GM18511 (cell line): Measurements from ENCODE around the gene VAT1L.

Experiments used
- ATAC-seq: cut with Tn5 transposase; IDR thresholded peaks from one replicate; pipeline ENCODE4 v1.9.1; 2021; ENCODE audit warnings: mild to moderate bottlenecking, moderate library complexity; ENCODE audit not compliant: unreplicated experiment

The VAT1L gene

DNA sequence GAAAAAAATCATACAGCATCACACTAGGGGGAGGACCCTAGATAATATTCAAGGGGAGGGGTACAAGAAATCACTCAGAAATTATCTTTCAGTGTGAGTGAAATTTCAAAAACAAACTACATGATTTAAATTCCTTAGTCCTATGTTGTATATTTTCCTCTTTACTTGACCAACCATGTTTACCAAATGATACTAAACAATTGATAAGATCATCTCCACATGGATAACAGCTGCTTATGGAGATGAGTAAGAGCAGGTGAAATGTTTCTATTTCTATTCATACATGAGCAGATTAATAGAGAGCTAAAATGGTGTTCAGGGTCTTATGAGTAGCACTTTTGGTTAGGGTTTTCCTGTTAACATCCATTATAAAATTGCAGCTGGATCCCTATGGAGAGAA lies 7.3 kb upstream of the VAT1L start:
- no peak for ATAC-seq

DNA sequence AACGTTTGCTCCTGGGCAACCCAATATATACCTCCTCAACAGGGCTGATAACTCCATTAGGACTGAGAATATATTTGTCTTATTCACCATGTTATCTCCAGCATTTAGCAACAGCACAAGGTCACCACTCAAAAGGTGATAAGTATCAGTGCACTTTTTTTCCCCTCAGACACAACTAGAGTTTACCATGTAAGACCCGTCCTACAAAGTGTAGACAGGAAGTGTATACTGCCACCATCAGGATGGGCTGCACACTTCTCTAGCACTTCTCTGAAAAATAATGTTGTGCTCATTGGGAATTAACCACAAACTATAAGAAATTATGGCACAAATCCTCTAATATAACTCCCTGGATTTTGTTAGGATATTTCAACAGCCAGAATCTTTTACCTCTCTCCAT lies 5.7 kb upstream of the VAT1L start:
- no peak for ATAC-seq

DNA sequence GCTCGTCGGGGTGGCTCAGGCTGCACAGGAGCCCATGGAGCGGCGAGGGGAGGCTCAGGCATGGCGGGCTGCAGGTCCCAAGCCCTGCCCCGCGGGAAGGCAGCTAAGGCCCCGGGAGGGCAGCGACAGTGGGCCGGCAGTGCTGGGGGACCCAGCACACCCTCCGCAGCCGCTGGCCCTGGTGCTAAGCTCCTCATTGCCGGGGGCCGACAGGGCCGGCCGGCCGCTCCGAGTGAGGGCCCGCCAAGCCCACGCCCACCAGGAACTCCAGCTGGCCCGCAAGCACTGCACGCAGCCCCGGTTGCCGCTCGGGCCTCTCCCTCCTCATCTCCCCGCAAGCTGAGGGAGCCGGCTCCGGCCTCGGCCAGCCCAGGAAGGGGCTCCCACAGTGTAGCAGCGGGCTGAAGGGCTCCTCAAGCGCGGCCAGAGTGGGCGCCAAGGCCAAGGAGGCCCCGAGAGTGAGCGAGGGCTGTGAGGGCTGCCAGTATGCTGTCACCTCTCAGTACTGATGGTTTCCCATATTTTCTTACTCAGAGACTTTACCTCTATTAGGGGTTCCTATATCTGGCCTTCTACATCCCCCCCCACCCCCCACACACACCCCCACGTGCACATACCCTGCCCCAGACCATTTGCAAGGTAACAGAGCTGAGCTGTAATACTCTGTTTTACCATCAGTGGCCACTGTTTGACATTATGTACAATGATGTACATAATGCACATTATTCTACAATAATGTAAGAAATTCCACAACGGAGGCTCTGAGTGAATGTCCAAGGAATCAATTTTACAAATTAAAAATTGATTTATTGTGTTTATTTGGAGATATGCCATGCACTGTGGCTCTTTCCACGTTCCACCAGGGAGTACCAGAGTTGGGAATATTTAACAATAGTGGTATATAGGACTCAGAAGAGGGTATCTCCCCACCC lies 3.7 kb upstream of the VAT1L start:
- no peak for ATAC-seq

DNA sequence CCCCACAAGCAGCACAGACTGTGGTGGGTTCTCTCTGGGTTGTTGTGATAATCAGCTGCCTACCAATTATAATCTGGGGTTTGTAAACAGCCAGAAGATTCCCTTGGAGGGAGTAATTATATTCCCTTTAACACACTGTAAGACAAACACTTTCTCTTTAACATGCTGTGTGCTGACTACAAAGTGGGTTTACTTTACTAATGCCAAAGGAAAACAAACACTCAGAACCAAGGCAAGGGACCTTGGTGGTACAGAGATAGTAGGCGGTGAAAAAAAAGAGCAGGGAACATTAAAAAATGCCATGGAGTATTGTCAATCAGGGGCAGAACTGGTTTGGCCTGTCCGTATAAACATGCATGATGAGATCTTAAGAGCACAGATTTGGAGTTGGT lies 3.0 kb upstream of the VAT1L start:
- no peak for ATAC-seq

DNA sequence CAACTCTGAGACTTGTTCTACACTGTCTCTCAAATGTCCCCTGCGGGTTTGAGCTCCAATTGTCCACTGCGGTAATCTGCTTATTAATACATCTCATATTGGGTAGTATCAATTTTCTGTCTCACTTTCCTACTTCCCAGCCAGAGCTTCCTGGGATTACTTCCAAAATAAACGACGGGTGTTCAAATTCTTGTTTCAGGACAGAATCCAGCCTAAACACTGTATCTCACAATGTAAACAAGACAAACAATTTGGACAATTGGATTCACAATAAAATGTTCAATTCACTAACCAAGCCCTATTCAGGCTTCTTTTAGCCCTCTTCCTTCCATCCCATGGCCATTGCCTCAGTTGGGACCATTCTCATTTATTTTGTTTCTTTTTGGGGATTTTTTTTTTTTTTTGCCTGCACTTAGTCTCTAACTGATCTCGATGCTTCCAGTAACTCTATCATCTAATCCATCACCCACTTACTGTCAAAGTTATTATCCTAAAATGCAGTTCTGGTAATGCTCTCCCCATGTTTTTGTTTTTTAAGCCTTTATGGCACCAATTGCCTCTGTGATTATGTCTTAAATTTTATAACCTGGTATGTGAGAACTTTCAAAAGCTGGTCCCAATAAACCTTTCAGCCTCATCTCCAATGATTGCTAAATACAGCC lies 2.0 kb upstream of the VAT1L start:
- ATAC-seq, result no peak

DNA sequence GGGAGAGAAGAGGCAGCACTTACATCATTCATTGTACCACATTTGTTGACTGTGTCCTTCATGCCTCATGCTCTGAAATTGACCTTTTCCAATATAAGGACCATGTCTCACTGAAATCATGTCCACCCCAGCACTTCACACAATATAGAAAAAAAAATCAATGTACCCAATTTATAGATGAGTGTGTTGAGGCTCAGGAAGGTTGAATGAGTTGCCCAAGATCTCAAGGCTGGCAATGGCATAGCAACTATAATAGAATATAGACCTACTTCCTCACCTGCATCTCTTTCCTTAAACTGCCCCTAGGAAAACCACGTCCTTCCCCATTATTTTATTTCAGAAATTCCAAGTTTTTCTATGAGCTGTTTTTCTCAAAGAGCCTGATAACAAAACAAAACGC lies 912 bp upstream of the VAT1L start:
- no peak for ATAC-seq

DNA sequence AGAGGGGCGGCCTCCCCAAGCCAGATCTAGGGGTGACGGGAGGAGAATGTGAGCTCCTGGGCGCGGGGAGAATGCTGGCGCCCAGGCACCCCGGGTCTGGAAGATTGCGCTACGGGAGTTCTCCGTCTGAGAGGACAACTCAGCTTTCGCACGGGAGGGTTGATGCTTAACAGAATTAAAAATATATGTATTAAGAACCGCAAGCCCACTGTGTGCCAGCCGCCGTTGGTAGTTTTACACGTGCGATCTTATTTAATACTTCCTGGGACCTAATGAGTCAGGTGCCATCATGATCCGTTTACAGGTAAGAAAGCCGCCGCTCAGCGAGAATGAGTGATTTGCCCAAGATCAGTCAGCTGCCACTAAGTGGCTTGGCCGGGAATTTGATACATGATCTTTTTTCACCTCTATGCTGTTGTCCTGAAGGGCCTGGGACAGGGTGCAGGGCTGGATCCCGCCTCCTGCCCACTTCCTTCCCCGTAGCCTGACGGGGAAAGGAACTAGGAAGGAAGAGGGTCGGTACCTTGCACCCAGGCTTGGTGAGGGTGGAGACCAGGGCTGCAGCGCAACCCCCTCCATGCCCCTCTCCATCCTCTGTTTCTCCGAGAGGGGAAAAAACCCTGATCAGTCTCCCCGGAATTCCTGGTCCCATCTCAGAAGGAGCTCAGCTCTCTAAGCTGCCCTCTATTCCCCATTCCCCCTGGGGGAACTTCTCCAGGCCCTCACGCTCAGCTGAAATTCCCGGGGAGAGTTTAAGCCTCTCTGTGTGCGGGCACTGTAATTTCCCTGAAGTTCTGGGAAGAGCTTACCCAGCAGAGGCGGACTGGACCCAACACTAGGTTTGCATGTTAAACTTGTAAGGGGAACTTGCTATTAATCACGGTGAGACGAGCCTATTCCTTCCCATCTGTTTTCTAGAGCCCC lies 983 bp downstream of the VAT1L start:
- ATAC-seq, result no peak

DNA sequence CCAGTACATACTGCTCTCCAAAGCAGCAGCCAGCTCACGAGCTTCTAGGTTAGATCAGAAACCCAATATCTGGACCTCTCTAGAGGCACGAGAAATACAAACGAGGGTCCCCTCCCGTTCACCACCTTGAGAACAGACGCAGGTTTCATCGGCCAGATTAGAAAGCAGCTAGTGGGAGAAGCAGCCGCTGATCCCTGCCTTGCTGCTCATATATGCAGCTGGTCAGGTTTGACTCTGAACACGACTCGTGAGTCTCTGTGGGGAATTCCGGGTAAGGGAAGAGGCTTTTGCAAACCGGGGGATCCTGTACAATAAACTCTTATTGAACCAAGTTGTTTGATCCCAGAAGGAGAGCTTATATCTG lies 1.6 kb downstream of the VAT1L start:
- ATAC-seq, result no peak

DNA sequence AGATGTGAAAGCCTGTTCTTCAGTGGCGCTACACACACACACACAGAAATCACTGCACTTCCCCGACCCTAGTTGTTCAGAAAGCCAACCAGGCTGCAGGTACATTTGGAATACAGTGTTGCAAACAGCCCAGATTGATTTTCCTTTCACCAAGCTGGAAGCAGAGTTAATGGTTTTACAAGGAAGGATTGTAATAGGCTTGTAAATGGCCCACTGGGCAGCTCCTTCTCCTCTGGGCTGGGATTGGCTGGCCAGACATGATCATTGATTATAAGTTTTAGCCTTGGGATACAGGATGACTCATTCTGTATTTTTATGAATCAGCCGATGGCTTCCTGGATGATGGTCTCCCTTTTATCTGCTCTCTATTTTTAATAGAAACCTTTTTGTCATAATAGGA lies 2.5 kb downstream of the VAT1L start:
- no peak for ATAC-seq

DNA sequence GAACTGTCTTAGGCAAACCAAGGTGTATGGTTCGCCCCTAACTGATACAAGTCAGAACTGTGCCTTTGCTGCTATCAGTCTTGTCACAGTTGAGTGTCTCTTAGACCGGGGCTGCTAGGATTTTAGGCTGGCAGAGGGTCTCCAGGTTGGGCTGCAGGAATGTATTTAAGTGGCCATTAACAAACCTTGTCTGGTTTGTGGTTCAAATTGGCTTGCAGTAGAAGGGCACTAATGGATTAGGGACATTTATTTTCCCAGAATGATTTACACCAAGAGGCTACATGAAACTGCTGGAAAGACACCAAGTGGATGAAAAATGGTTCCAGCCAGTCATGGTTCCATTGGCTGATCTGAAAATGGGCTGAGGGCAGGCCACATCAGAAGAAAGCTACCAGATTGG lies 5.1 kb downstream of the VAT1L start:
- no peak for ATAC-seq

DNA sequence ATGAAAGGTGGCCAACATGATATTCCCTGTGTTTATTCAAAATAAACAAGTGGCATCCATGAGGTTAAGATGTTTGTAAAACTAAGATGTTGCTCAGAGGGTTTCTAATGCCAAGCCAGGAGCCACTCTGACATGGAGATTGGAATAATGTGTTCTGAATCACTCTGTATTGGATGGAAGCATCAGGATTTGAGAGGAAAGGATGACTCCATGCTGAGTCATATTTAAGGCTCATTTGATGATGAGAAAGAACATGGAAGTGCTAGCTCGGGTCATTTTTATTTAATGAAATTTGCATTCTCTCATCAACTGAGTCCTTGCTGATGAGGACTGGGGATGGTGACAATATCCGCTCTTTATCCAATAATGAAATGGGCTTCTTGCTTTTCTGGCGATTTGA lies 6.2 kb downstream of the VAT1L start:
- no peak for ATAC-seq

DNA sequence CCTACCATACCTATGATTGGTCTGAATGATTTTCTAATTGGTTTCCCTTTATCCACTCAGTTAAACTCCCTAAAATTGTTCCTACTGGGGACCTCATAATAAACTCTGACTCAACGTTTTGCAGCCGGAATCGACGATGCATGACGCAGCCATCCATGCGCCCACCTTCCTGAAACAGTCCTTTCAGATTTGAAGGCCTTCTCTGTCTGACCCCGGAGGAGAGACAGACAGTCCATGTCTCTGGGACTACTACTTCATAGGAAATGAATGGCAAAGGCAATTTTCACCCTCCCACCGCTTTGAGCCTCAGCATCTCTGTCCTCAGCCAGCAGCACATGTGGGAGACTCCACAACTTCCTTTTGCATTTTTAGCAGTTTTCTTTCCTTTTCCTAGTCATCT lies 13.5 kb downstream of the VAT1L start:
- no peak for ATAC-seq

DNA sequence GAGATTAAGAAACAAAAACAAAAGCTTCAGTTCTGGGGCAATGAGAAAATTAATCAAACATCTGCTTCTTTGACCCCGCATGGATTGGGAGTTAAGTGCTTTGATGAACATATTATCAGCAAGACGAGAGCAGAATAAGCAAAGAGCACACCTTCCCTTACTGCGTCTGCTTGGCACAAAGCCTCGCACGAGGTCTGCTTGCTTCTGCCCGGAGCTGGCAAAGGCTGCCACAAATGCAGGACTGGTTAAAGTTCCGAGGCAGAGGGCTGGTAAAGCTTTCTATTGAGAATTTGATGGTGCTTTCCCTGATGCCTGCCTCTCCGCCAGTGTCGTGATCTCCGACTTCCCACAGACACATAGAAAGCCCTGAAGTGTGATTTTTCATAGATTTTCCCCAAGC lies 17.0 kb downstream of the VAT1L start:
- no peak for ATAC-seq

DNA sequence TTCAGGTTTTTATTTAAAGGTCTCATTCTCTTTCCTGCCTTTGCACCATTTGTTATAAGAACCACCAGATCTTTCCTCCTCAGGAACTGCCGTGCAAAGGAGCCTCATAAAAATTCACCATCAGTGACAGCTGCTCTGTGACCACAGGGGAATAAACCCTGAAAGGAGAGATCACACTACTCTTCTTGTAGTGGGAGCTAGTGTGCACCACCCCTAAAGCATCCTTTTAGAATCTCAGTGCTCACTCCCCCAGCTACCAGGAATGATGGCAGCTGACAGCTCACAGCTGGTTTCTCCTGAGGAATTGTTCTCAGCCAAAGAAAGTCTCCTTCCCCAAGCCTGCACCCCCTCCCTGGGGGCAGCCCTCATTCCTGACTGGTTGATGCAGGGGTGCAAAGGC lies 18.7 kb downstream of the VAT1L start:
- no peak for ATAC-seq

DNA sequence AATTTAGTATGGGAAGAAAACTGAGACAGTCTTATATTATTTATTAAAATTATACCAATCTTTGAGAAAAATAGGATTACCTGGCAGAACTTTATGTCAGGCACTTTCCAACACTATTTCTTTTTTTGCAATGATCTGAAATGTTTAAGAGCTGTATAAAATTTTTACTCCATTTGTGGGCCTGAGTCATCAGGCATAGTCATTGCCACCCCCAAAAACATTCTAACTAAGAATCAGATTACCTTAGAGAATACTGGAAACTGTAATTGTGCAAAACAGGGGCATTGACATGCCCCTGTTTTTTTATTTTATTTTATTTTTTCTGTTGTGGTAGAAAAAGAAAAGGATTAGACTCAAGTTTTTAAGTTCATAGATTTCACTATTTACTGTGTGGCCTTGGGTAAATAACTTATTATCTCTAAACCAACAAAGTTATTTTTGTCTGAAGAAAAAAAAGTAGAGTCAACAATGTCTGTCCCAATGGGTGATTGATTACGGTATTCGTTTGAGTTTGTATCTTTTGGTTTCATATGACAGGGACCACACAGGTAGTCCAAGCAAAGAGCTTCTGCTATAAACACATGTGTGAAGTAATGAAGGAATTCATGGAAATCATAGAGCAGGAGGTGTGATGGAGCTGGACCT lies 24.6 kb downstream of the VAT1L start:
- ATAC-seq, result no peak

DNA sequence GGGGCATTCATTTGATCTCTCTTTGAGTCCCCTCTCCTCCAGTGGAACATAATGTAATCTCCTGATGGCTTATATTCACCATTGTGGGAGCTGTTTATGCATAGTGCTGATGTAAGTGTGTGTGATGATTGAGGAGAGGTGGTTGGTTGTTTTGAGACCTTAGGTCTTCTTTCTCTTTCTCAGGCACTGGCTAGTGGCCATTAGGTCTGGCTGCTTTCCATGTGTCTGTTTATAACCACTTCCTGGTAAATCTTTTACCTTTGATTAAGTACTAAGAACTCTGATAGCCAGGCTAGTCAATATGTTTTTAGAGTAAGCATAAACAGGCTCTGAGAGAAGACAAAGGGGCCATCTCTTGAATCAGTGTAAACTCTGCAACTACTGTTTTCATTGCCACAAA lies 27.9 kb downstream of the VAT1L start:
- no peak for ATAC-seq

DNA sequence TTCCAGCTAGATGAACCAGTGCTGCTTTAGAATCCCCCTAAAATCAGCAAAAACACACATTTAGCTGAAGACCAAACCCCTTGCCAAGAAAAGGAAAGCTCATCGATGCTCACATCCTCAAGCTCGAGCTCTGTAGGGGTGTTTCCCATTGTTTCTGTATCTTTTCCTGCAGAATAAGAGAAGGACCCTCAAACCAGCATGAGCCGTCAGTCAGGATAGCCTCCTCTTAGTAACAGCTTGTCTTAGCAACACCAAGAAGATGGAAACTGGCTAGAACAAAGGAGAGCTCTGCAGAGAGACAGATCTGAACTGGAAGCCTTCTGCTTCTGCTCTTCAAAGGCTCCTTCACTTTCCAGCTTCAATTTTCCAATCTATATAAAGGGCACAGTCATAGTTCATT lies 32.0 kb downstream of the VAT1L start:
- ATAC-seq, result no peak

DNA sequence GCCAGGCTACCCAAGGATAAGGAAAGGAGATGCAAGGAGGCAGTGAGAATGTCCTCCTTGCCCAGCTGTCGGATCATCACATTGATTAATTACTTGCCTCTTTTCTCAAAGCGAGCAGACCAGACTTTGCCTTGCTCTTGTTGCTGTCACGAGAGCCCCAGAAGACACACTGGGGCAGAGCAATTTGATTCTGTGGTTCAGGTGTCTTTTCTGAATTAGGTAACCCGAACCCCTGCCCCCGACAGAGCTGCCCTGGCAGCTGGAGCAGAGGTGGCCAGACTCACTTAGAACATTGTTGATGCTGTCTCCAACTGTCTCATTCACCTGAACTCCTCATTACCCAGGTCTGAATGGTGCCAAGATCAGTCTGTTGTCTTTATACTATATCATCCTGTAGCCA lies 34.3 kb downstream of the VAT1L start:
- ATAC-seq, result no peak

DNA sequence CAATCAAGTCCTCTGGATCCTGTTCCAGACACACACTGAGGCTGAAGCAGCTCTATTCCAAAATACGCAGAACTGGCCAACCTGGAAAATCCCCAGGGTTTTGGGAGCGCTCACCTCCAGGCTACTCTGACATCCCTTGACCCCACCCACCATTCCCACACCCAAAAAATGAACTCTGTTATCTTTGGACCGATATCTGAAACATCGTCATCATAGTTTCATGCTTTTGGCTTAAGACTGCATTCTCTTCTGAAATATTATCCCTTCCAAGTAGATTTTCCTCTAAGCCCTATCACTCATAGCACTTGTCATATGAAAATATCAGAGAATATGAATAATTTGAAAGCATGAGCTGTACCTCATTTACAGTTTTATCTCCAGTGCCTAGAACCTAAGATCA lies 34.7 kb downstream of the VAT1L start:
- no peak for ATAC-seq

DNA sequence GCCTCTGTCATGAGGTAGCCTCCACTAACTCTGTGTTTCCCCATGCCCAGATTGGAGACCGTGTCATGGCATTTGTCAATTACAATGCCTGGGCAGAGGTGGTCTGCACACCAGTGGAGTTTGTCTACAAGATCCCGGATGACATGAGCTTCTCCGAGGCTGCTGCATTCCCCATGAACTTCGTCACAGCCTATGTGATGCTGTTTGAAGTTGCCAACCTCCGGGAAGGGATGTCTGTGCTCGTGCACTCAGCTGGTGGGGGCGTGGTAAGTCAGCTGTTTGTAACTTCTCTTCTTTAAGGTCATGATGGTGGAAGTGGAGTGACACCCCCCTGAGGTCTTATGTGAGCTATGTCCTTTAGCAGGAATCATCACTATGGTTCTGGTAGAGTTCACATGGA lies 36.8 kb downstream of the VAT1L start:
- no peak for ATAC-seq

DNA sequence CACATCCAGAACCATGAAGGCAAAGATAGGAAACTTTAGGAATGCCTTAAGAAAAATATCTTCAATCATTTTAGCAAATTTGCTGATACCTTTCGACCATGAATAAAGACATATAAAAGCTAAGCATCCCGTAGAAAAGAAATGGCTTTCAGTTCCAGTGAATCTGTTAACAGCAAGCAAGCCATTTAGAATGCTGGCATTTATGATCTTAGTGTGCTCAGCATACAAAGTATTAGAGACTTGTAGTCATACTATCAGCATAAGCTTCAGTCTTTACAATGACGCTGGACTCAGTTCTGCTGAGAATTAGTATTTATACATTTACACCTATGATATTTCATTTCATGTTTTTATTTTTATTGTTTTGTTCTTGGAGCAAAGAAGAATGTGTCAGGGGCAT lies 38.7 kb downstream of the VAT1L start:
- ATAC-seq, result no peak
